Superior temporal gyrus (tissue), 1 donor: ENCODE results near the gene SLC39A6.
A peak's percentile ranks its signal among the peaks of the same experiment; 100 is the strongest.
"Not testable (repeated sequence)": the region's sequence is repeated elsewhere in the genome, so short reads cannot be mapped to it uniquely, and the experiment has no call there.

Experiments used
- DNase-seq: peaks from one replicate; pipeline ENCODE4 v3.0.0-alpha.2; 2016; ENCODE audit errors: extremely low spot score

SLC39A6 gene

GRCh38 chr18:36135264-36135663 lies 6.1 kb upstream of the SLC39A6 start:
- DNase-seq, result no peak

- no peak for DNase-seq
These were observed 3.6 kb upstream of the SLC39A6 start for GRCh38 chr18:36132756-36133155.

- DNase-seq, result no peak
These were observed 2.7 kb upstream of the SLC39A6 start for GRCh38 chr18:36131692-36132483.

- DNase-seq, result no peak
These were observed 1.9 kb upstream of the SLC39A6 start for GRCh38 chr18:36130883-36131653.

GRCh38 chr18:36130039-36130831 lies 1.1 kb upstream of the SLC39A6 start:
- DNase-seq, result no peak

- no peak for DNase-seq
These were observed 237 bp downstream of the SLC39A6 start for GRCh38 chr18:36128907-36129299.

GRCh38 chr18:36128530-36128870 lies 640 bp downstream of the SLC39A6 start:
- peak; percentile 35 for DNase-seq

- DNase-seq, result peak; percentile 32
These were observed 1.2 kb downstream of the SLC39A6 start for GRCh38 chr18:36127836-36128529.

GRCh38 chr18:36126668-36127067 lies 2.5 kb downstream of the SLC39A6 start:
- DNase-seq, result no peak

- DNase-seq, result no peak
These were observed 4.3 kb downstream of the SLC39A6 start for GRCh38 chr18:36124841-36125240.

GRCh38 chr18:36120297-36120696 lies 8.8 kb downstream of the SLC39A6 start:
- no peak for DNase-seq

GRCh38 chr18:36116771-36117170 lies 12.4 kb downstream of the SLC39A6 start:
- DNase-seq, result not testable (repeated sequence)

- DNase-seq, result no peak
These were observed 14.4 kb downstream of the SLC39A6 start for GRCh38 chr18:36114738-36115137.

GRCh38 chr18:36114251-36114650 lies 14.9 kb downstream of the SLC39A6 start:
- no peak for DNase-seq

GRCh38 chr18:36112302-36112701 lies 16.8 kb downstream of the SLC39A6 start:
- DNase-seq, result no peak

GRCh38 chr18:36109737-36110136 lies 19.4 kb downstream of the SLC39A6 start:
- DNase-seq, result no peak

GRCh38 chr18:36108601-36109000 lies 20.5 kb downstream of the SLC39A6 start:
- DNase-seq, result no peak

- no peak for DNase-seq
These were observed 20.9 kb downstream of the SLC39A6 start for GRCh38 chr18:36108196-36108595.

- no peak for DNase-seq
These were observed 21.7 kb downstream of the SLC39A6 start for GRCh38 chr18:36107477-36107876.

GRCh38 chr18:36104749-36105148 lies 24.4 kb downstream of the SLC39A6 start:
- DNase-seq, result no peak

GRCh38 chr18:36101943-36102342 lies 27.2 kb downstream of the SLC39A6 start:
- no peak for DNase-seq

GRCh38 chr18:36099311-36099710 lies 29.8 kb downstream of the SLC39A6 start:
- DNase-seq, result no peak
